ENCODE results near the gene KREMEN2. TPM values are rescaled to one million over a fixed set of nuclear protein-coding genes. Genes with fewer than 3 reads are reported as not detected.

The KREMEN2 gene
- total RNA-seq, 1 experiment from 2014 or later, result not detected

- H3K4me1 ChIP-seq (replicated peaks), result peaks cover 27% of the 10 kb centered on the region
- no peak for DNase-seq (ENCODE audit: low read depth in 1 of 2, low spot score in 2 of 2)
- no peak overlapping the region for H3K4me3 ChIP-seq
- H3K36me3 ChIP-seq, result peaks cover 86% of the 10 kb centered on the region
- H3K9me3 ChIP-seq (replicated peaks), result no peaks in the 10 kb centered on the region; the same call in 1 of the 2 replicates
- H3K27ac ChIP-seq, result no peak overlapping the region
- no peaks in the 10 kb centered on the region for H3K27me3 ChIP-seq (replicated peaks)
These were observed 9.0 kb downstream of the KREMEN2 start for GRCh38 chr16:2973093-2973492.

GRCh38 chr16:2973605-2974318, 9.7 kb downstream of the KREMEN2 start:
- H3K27me3 ChIP-seq (replicated peaks), result no peaks in the 10 kb centered on the region
- peaks cover 23% of the 10 kb centered on the region for H3K4me1 ChIP-seq (replicated peaks)
- DNase-seq (ENCODE audit: low read depth in 1 of 2, low spot score in 2 of 2), result no peak
- no peak overlapping the region for H3K4me3 ChIP-seq
- H3K36me3 ChIP-seq, result peaks cover 90% of the 10 kb centered on the region
- H3K9me3 ChIP-seq (replicated peaks), result no peaks in the 10 kb centered on the region; the same call in 1 of the 2 replicates
- no peak overlapping the region for H3K27ac ChIP-seq

GRCh38 chr16:2974319-2975056, 10.4 kb downstream of the KREMEN2 start:
- Histone ChIP-seq H3K36me3 (peaks cover 92% of the 10 kb centered on the region), H3K4me3 (no peak overlapping the region), H3K9me3 (replicated peaks) (no peaks in the 10 kb centered on the region), H3K27me3 (replicated peaks) (no peaks in the 10 kb centered on the region), H3K27ac (no peak overlapping the region), H3K4me1 (replicated peaks) (peaks cover 23% of the 10 kb centered on the region)
- DNase-seq (ENCODE audit: low read depth in 1 of 2, low spot score in 2 of 2), result no peak

- Histone ChIP-seq H3K27ac (no peak overlapping the region), H3K9me3 (replicated peaks) (no peaks in the 10 kb centered on the region), H3K4me3 (no peak overlapping the region), H3K27me3 (replicated peaks) (no peaks in the 10 kb centered on the region), H3K36me3 (peaks cover 93% of the 10 kb centered on the region), H3K4me1 (replicated peaks) (peaks cover 22% of the 10 kb centered on the region)
- DNase-seq (ENCODE audit: low read depth in 1 of 2, low spot score in 2 of 2), result no peak
These were observed 11.2 kb downstream of the KREMEN2 start for GRCh38 chr16:2975161-2975795.

GRCh38 chr16:2976201-2976600, 12.1 kb downstream of the KREMEN2 start:
- Histone ChIP-seq H3K4me3 (no peak overlapping the region), H3K9me3 (replicated peaks) (no peaks in the 10 kb centered on the region), H3K36me3 (peaks cover 84% of the 10 kb centered on the region), H3K27ac (no peak overlapping the region), H3K4me1 (replicated peaks) (peaks cover 20% of the 10 kb centered on the region), H3K27me3 (replicated peaks) (no peaks in the 10 kb centered on the region)
- no peak for DNase-seq (ENCODE audit: low read depth in 1 of 2, low spot score in 2 of 2)

- no peaks in the 10 kb centered on the region for H3K9me3 ChIP-seq (replicated peaks)
- peaks cover 17% of the 10 kb centered on the region for H3K4me1 ChIP-seq (replicated peaks)
- peaks cover 79% of the 10 kb centered on the region for H3K36me3 ChIP-seq
- H3K27ac ChIP-seq, result no peak overlapping the region
- DNase-seq (ENCODE audit: low read depth in 1 of 2, low spot score in 2 of 2), result no peak
- H3K27me3 ChIP-seq (replicated peaks), result no peaks in the 10 kb centered on the region
- H3K4me3 ChIP-seq, result no peak overlapping the region
These were observed 12.6 kb downstream of the KREMEN2 start for GRCh38 chr16:2976673-2977072.

GRCh38 chr16:2977440-2977839, 13.4 kb downstream of the KREMEN2 start:
- no peak overlapping the region for H3K27ac ChIP-seq
- H3K4me1 ChIP-seq (replicated peaks), result peaks cover 15% of the 10 kb centered on the region
- no peak overlapping the region for H3K4me3 ChIP-seq
- DNase-seq (ENCODE audit: low read depth in 1 of 2, low spot score in 2 of 2), result no peak
- peaks cover 71% of the 10 kb centered on the region for H3K36me3 ChIP-seq
- no peaks in the 10 kb centered on the region for H3K9me3 ChIP-seq (replicated peaks)
- H3K27me3 ChIP-seq (replicated peaks), result no peaks in the 10 kb centered on the region

GRCh38 chr16:2979669-2980226, 15.7 kb downstream of the KREMEN2 start:
- peaks cover 48% of the 10 kb centered on the region for H3K36me3 ChIP-seq
- peaks cover 22% of the 10 kb centered on the region for H3K4me1 ChIP-seq (replicated peaks)
- peak; percentile 25 to 62 for DNase-seq (ENCODE audit: low read depth in 1 of 2, low spot score in 2 of 2)
- H3K4me3 ChIP-seq, result peak overlapping the region; percentile 92
- H3K27ac ChIP-seq, result peak overlapping the region; percentile 82
- no peaks in the 10 kb centered on the region for H3K9me3 ChIP-seq (replicated peaks)
- H3K27me3 ChIP-seq (replicated peaks), result no peaks in the 10 kb centered on the region; the same call in 1 of the 2 replicates

GRCh38 chr16:2980227-2981176, 16.4 kb downstream of the KREMEN2 start, which contains the start of gene PKMYT1:
PKMYT1 (minus strand) TSS chr16:2980446; CDS start chr16:2979657, 789 bp downstream.
- Histone ChIP-seq H3K27me3 (replicated peaks) (peaks cover 3% of the 10 kb centered on the region; the same call in 1 of the 2 replicates), H3K27ac (peak within 1 kb of the TSS; percentile 82), H3K36me3 (peaks cover 41% of the 10 kb centered on the region), H3K9me3 (replicated peaks) (no peaks in the 10 kb centered on the region), H3K4me1 (replicated peaks) (peaks cover 22% of the 10 kb centered on the region), H3K4me3 (peak within 1 kb of the TSS; percentile 92)
- peak; percentile 93 to 94 for DNase-seq (ENCODE audit: low read depth in 1 of 2, low spot score in 2 of 2)

GRCh38 chr16:2981177-2981898, 17.3 kb downstream of the KREMEN2 start:
- peaks cover 3% of the 10 kb centered on the region; the same call in 1 of the 2 replicates for H3K27me3 ChIP-seq (replicated peaks)
- no peak overlapping the region for H3K27ac ChIP-seq
- no peak for DNase-seq (ENCODE audit: low read depth in 1 of 2, low spot score in 2 of 2)
- H3K4me1 ChIP-seq (replicated peaks), result peaks cover 22% of the 10 kb centered on the region
- peak overlapping the region; percentile 92 for H3K4me3 ChIP-seq
- H3K36me3 ChIP-seq, result peaks cover 32% of the 10 kb centered on the region
- no peaks in the 10 kb centered on the region for H3K9me3 ChIP-seq (replicated peaks)

GRCh38 chr16:2981899-2982250, 17.8 kb downstream of the KREMEN2 start:
- H3K4me3 ChIP-seq, result no peak overlapping the region
- peaks cover 27% of the 10 kb centered on the region for H3K36me3 ChIP-seq
- peaks cover 22% of the 10 kb centered on the region for H3K4me1 ChIP-seq (replicated peaks)
- no peak for DNase-seq (ENCODE audit: low read depth in 1 of 2, low spot score in 2 of 2)
- peaks cover 3% of the 10 kb centered on the region; the same call in 1 of the 2 replicates for H3K27me3 ChIP-seq (replicated peaks)
- H3K27ac ChIP-seq, result no peak overlapping the region
- no peaks in the 10 kb centered on the region for H3K9me3 ChIP-seq (replicated peaks)

GRCh38 chr16:2982402-2982801, 18.3 kb downstream of the KREMEN2 start:
- Histone ChIP-seq H3K27me3 (replicated peaks) (peaks cover 3% of the 10 kb centered on the region; the same call in 1 of the 2 replicates), H3K36me3 (peaks cover 22% of the 10 kb centered on the region), H3K27ac (no peak overlapping the region), H3K4me3 (no peak overlapping the region), H3K9me3 (replicated peaks) (no peaks in the 10 kb centered on the region), H3K4me1 (replicated peaks) (peaks cover 22% of the 10 kb centered on the region)
- DNase-seq (ENCODE audit: low read depth in 1 of 2, low spot score in 2 of 2), result no peak
